HUES6 (cell line): ENCODE measurements around the gene NDFIP1.

ENCODE experiments used
- H3K27ac ChIP-seq: 2 replicates; pipeline ENCODE4 v1.7.0; 2013; ENCODE audit warnings: low read depth, mild to moderate bottlenecking, low read length, inconsistent platforms
- H3K27me3 ChIP-seq: 2 replicates; pipeline ENCODE4 v1.6.1; 2013; ENCODE audit warnings: low read length; ENCODE audit not compliant: control insufficient read depth, insufficient read depth
- H3K36me3 ChIP-seq: 2 replicates; pipeline ENCODE4 v1.6.1; 2013; ENCODE audit warnings: low read length; ENCODE audit not compliant: control insufficient read depth, insufficient read depth
- H3K4me1 ChIP-seq: 2 replicates; pipeline ENCODE4 v1.6.1; 2013; ENCODE audit warnings: low read length; ENCODE audit not compliant: control insufficient read depth, insufficient read depth
- H3K4me3 ChIP-seq: 2 replicates; pipeline ENCODE4 v1.5.1; 2013; ENCODE audit warnings: low read depth, low read length
- H3K9ac ChIP-seq: one replicate; pipeline ENCODE4 v1.6.1; 2013; ENCODE audit warnings: mild to moderate bottlenecking, low read length
- H3K9me3 ChIP-seq: 2 replicates; pipeline ENCODE4 v1.6.1; 2013; ENCODE audit warnings: low read depth, low read length; ENCODE audit not compliant: control insufficient read depth, insufficient read depth

NDFIP1 gene, protein sequence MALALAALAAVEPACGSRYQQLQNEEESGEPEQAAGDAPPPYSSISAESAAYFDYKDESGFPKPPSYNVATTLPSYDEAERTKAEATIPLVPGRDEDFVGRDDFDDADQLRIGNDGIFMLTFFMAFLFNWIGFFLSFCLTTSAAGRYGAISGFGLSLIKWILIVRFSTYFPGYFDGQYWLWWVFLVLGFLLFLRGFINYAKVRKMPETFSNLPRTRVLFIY

DNA sequence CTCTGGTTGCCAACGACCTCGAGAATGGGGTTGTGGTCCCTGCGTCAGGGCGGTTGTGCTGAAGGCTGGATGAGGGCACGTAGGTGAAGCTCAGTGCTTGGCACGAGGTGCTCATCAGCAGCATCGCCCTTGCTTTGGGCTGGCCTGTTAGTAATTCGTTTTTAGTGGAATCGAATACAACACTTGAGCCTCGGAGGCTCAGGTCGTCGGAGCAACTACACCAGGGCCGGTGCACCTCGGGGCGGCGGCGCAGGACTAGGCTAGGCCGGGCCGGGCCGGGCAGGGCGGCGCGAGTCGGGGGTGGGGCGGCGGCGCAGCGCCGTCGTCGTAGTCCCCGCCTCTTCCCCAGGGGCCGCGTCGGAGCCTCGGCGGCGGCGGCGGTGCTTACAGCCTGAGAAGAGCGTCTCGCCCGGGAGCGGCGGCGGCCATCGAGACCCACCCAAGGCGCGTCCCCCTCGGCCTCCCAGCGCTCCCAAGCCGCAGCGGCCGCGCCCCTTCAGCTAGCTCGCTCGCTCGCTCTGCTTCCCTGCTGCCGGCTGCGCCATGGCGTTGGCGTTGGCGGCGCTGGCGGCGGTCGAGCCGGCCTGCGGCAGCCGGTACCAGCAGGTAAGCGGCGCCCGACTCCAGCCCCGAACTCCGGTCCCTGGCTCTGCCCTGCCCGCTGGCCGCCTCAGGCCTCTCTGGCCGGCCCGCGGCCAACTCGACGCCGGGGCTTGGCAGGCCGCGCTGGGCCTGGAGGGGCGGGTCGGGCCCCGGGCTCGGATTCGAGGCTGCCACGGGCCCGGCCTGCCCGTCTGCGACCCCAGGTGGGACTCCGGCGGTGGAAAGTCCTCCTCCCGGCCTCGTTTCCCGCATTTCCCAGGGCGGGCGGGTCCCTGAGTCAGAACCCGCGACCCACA is at the start of gene NDFIP1:
Gene NDFIP1, plus strand, starts transcription at position 348 of the 899 bp plus-strand sequence. Its CDS starts 196 bp downstream, at position 544.
- H3K9ac ChIP-seq = peak within 1 kb of the TSS; percentile 90
- peak within 1 kb of the TSS; percentile 79 for H3K4me3 ChIP-seq
- no peaks in the 10 kb centered on the region for H3K36me3 ChIP-seq
- H3K27ac ChIP-seq = peak within 1 kb of the TSS; percentile 22; the same call in 1 of the 2 replicates
- H3K9me3 ChIP-seq = no peaks in the 10 kb centered on the region
- H3K27me3 ChIP-seq = peaks cover 17% of the 10 kb centered on the region
- H3K4me1 ChIP-seq = peaks cover 18% of the 10 kb centered on the region

DNA sequence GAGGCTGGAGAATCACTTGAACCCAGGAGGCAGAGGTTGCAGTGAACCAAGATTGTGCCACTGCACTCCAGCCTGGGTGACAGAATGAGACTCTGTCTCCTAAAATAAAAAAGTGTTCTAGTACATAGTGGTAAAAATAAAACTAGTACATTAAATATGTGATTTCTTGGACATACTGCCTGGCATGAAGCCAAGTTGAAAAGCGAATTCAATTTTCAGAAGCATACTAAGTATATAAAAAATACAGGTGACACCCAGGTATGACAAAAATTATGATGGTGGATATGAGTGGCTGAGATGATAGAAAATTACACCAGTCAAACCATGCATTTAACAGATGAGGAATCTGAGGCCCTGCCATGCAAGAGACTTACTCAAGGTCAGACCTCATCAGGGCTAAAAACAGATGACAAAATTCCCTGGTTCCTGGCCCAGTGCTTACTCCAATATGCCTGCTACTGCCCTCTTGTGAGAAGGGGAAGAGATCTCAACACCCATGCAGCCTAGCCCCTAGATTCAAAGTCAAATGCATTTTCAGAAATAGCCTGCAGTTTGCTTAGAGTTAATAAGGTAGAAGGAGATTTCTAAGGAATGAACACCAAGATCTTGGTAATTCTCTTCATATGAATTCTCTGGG is 49.2 kb upstream of the NDFIP1 start:
- Histone ChIP-seq H3K27me3 (no peaks in the 10 kb centered on the region), H3K9me3 (no peaks in the 10 kb centered on the region), H3K36me3 (no peaks in the 10 kb centered on the region), H3K4me3 (no peak overlapping the region), H3K9ac (no peak overlapping the region), H3K4me1 (peaks cover 18% of the 10 kb centered on the region), H3K27ac (no peak overlapping the region)

DNA sequence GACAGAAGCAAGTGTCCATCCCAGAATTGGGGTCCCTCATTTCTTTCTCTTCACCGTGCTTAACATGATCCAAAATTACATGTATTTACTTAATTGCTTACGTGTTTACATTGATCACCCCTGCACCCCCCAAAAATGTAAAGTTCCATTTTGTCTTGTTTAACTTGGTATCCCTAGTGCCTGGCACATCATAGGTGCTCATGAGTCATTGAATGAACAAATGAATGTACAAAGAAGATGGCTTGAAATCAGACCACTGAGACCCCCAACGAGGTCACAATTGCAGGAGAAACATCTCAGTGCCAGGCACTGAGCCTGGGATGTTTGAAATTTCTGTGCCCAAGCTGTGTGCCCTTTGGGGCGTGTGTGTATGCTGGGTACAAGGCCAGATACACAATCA is 45.2 kb upstream of the NDFIP1 start:
- Histone ChIP-seq H3K4me3 (no peak overlapping the region), H3K9ac (no peak overlapping the region), H3K27me3 (no peaks in the 10 kb centered on the region), H3K9me3 (no peaks in the 10 kb centered on the region), H3K4me1 (peaks cover 10% of the 10 kb centered on the region; the same call in 1 of the 2 replicates), H3K27ac (no peak overlapping the region), H3K36me3 (no peaks in the 10 kb centered on the region)

DNA sequence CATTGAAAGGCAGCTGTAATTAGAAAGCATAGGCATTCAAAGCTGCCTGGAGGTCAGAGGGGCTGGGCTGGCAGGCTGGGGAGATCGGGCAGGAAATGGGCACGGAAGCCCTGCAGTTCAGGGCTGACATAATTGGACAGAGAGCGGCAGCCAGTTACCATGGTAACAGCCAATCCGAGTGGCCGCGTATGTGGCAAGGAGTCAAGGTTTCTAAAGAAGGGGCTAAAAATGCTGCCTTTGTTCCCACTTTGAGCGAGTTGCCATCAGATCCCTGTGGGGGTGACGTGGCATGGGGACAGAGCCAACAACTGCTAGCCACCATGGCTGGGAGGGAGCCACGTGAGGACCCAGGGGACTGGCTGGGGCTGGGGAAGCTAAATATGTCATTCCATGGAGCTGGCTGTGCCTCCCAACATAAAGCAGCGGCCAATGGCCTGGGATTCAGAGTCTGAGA is 44.7 kb upstream of the NDFIP1 start:
- peak overlapping the region; percentile 29 for H3K4me3 ChIP-seq
- H3K36me3 ChIP-seq = no peaks in the 10 kb centered on the region
- H3K27me3 ChIP-seq = no peaks in the 10 kb centered on the region
- no peaks in the 10 kb centered on the region for H3K9me3 ChIP-seq
- no peak overlapping the region for H3K27ac ChIP-seq
- no peak overlapping the region for H3K9ac ChIP-seq
- peaks cover 10% of the 10 kb centered on the region; the same call in 1 of the 2 replicates for H3K4me1 ChIP-seq

DNA sequence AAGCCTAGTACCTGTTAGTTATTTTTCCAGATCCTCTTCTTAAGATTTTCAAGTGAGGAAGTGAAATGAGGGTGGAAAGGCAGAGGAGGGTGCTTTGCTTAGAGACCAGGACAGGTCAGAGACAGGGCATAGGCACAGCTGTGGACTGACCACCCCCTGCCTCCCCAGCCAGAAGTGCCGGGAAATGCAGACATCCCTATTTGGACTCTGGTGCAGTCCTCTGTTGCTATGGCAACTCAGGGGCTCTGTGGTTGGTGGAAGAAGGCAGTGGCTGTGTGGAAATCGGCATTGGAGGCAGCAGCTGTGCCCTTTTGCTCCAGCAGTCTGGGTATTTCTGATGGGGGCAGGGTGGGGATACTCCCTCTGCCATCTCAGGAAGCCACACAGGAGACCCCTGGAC is 43.3 kb upstream of the NDFIP1 start:
- Histone ChIP-seq H3K36me3 (no peaks in the 10 kb centered on the region), H3K27ac (no peak overlapping the region), H3K4me1 (peaks cover 10% of the 10 kb centered on the region; the same call in 1 of the 2 replicates), H3K9ac (no peak overlapping the region), H3K27me3 (no peaks in the 10 kb centered on the region), H3K9me3 (no peaks in the 10 kb centered on the region), H3K4me3 (no peak overlapping the region)

DNA sequence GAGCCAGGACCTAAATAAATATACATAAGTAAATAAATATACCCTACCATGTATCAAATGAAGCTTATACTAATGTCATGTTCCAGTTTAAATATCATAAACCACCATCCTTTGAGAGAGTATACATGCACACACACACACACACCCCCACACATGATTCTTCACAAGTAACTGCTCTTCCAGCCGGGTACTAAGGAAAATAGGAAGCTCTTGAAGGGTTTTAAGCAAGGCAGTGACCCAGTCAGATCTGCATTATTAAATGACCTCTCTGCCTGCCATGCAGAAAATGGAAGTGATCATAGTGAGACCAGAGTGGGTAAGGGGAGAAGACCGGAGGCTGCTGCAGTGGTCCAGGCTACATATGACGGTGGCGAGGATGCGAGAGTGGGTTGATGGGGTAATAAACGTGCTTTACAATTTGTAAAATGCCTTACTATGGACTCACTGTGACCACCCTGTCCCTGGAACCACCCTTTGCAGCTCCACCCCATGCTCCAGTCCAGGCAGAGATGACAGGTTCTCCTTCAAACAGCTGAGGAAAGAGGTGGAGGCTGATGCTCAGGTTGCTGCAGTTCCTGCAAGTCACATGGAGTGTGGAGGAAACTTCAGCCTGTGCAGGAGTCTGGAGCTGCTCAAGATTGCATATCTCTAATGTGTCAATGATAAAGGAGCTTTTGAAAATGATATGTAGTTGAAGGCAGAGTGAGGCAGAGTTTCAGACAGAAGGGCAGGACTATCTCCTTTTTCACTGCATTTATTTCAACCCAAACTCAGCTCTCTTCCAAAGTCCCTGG is 38.8 kb upstream of the NDFIP1 start:
- no peak overlapping the region for H3K27ac ChIP-seq
- no peaks in the 10 kb centered on the region; the same call in 1 of the 2 replicates for H3K9me3 ChIP-seq
- H3K4me1 ChIP-seq = no peaks in the 10 kb centered on the region
- no peak overlapping the region for H3K9ac ChIP-seq
- H3K27me3 ChIP-seq = no peaks in the 10 kb centered on the region
- no peaks in the 10 kb centered on the region for H3K36me3 ChIP-seq
- no peak overlapping the region for H3K4me3 ChIP-seq

DNA sequence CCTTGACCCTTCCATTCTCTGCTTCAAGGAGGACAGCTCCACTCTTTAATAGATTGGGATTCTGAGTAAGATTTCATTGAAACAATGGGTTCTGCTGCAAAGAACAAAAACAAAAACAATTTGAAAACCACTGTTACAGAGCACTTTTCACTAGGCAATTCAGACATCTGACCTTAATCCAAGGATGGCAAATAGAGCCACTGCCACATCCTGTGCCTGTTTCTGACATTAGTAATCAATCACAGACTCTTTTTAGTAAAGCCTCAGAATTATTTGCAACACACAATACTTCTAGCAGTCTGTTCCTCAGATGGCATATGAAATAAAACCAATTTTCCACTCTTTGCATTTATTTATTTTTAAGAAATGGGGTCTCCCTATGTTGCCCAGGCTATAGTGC is 37.8 kb upstream of the NDFIP1 start:
- Histone ChIP-seq H3K27ac (no peak overlapping the region), H3K36me3 (no peaks in the 10 kb centered on the region), H3K4me3 (no peak overlapping the region), H3K27me3 (no peaks in the 10 kb centered on the region), H3K9me3 (no peaks in the 10 kb centered on the region; the same call in 1 of the 2 replicates), H3K4me1 (no peaks in the 10 kb centered on the region), H3K9ac (no peak overlapping the region)

DNA sequence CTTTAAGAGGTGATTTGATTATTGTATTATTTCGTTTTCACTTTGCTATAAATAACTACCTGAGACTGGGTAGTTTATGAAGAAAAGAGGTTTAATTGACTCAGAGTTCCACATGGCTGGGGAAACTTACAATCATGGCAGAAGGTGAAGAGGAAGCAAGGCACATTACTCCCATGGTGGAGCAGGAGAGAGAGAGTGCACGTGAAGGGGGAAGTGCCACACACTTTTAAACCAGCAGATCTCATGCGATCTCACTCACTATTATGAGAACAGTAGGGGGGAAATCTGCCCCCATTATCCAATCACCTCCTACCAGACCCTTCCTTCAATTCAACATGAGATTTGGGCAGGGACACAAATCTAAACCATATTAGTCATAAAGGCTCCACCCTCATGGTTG is 36.1 kb upstream of the NDFIP1 start:
- H3K36me3 ChIP-seq = no peaks in the 10 kb centered on the region
- no peaks in the 10 kb centered on the region for H3K27me3 ChIP-seq
- no peak overlapping the region for H3K9ac ChIP-seq
- H3K4me3 ChIP-seq = no peak overlapping the region
- H3K27ac ChIP-seq = no peak overlapping the region
- peaks cover 3% of the 10 kb centered on the region for H3K9me3 ChIP-seq
- no peaks in the 10 kb centered on the region for H3K4me1 ChIP-seq

DNA sequence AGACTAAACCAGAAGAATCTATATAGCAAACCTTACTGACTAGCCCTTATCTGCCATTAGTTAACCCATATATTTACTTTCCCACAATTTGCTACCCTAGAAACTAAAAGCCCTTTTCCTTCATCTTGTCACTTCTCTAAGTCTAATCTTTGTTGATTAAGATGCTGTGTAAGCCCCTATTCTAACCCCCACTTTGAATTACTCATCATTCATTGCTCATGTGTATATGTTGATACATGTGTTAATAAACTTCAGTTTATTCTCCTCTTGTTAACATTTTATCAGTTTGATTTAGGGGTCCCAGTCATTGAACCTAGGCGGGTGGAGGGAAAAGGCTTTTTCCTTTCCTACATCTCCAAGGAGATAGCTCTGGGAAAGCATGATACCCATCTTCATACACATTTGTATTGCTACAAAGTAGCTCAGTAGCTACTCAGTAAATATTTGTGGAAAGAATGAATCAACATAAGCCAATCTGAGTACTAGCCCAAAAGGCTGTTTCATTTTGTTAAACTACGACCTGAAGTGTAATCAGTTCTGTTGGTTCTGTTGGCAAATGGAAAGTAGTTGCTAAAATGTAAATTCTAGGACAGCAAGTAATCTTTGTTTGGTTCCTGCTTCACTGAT is 35.1 kb upstream of the NDFIP1 start:
- Histone ChIP-seq H3K9me3 (peaks cover 3% of the 10 kb centered on the region), H3K4me1 (no peaks in the 10 kb centered on the region), H3K36me3 (no peaks in the 10 kb centered on the region), H3K4me3 (no peak overlapping the region), H3K27ac (no peak overlapping the region), H3K9ac (no peak overlapping the region), H3K27me3 (no peaks in the 10 kb centered on the region)

DNA sequence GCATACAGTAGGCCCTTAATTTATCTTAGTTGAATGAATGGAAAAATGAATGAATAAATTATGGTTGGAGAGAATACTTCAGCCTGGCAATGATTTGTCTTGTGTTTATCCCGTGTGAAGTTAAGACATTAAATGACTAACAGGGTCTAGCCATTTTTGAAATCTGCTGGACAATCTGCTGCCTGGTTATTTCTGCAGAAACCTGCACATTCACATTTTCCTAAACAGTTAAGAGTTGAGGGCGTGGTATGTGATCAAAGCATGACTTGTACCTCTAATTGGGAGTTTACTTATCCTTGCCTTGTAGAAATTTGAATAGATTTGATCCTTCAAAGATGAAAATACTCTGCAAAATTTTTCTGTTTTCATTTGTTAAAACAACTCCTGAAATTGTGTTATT is 34.6 kb upstream of the NDFIP1 start:
- Histone ChIP-seq H3K4me1 (no peaks in the 10 kb centered on the region), H3K4me3 (no peak overlapping the region), H3K27ac (no peak overlapping the region), H3K9me3 (peaks cover 3% of the 10 kb centered on the region), H3K27me3 (no peaks in the 10 kb centered on the region), H3K9ac (no peak overlapping the region), H3K36me3 (no peaks in the 10 kb centered on the region)
